Activated CD8-positive, alpha-beta memory T cell treated with anti-CD3 and anti-CD28 coated beads, Interleukin-2, amount 10 ng/mL, durations not matched to agents 7 days and 5 days (primary cell): ENCODE results near the gene OTUB2. TPM values are rescaled to one million over a fixed set of nuclear protein-coding genes. Genes with fewer than 3 reads are reported as not detected.

Experiments
- ATAC-seq: fragments of 150-1000 bp; cut with Tn5 transposase; one replicate; pipeline ENCODE4 v1.10.0; 2021; ENCODE audit warnings: moderate library complexity
- CTCF ChIA-PET: fragments of 350-600 bp; sonication (Branson Sonifier 250); formaldehyde crosslinking; loops from one replicate; lab custom pipeline; 2021; ENCODE audit warnings: antibody characterized with exemption; lab: Charles Lee
- DNase-seq: peaks from one replicate; pipeline ENCODE4 v3.0.0-alpha.2; 2020
- H3K27ac Mint-ChIP-seq: one replicate; pipeline ENCODE4 v1.8.0; 2021; ENCODE audit warnings: mild to moderate bottlenecking, mixed read lengths
- H3K27me3 Mint-ChIP-seq: one replicate; pipeline ENCODE4 v1.8.0; 2021; ENCODE audit warnings: mixed read lengths
- H3K36me3 Mint-ChIP-seq: one replicate; pipeline ENCODE4 v1.8.0; 2021; ENCODE audit warnings: mild to moderate bottlenecking, mixed read lengths
- H3K4me1 Mint-ChIP-seq: one replicate; pipeline ENCODE4 v1.8.0; 2021; ENCODE audit warnings: mixed read lengths
- H3K4me3 Mint-ChIP-seq: one replicate; pipeline ENCODE4 v1.8.0; 2021; ENCODE audit warnings: mild to moderate bottlenecking, moderate library complexity, mixed read lengths
- H3K9me3 Mint-ChIP-seq: one replicate; pipeline ENCODE4 v1.8.0; 2022; ENCODE audit warnings: low read depth, mixed read lengths
- total RNA-seq, 2 experiments: library from RNA; stranded (reverse); gene quantifications; one replicate each; pipeline ENCODE4 v1.2.3, GENCODE V29; 2021

OTUB2 gene
- total RNA-seq, 2 experiments from 2014 or later = 3.4 to 4.2 TPM

DNA sequence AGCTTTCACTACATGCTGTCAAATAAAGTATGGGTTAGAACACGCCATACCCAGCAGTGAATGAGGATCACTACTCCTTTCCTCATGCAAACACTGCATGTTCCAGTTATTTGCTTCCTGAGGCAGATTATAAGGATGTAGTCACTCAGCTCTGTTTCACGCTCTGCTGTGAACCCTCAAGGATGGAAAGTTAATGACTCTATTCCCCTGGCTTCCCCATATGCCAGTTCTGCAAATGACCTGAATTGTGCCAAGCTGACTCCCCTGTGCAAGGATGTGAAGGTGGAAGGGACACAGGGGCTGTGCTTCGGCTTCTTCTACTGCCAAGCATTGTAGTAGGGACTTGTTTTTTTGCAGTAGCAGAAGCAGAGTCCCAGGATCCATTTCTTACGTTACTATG is 61.8 kb downstream of the OTUB2 start:
- ATAC-seq (no peak), DNase-seq (no peak)
- peaks cover 20% of the 10 kb centered on the region for H3K36me3 Mint-ChIP-seq
- H3K9me3 Mint-ChIP-seq = peaks cover 2% of the 10 kb centered on the region
- H3K27me3 Mint-ChIP-seq = no peaks in the 10 kb centered on the region
- H3K4me3 Mint-ChIP-seq = no peak overlapping the region
- CTCF ChIA-PET = interaction anchor here (0.8 kb wide), 1 partner anchor 49 kb away, joined by 4 read pairs; no protein-coding TSS in a partner anchor
- H3K27ac Mint-ChIP-seq = no peak overlapping the region
- peaks cover 8% of the 10 kb centered on the region for H3K4me1 Mint-ChIP-seq

- CTCF ChIA-PET = interaction anchor here (0.8 kb wide), 1 partner anchor 48 kb away, joined by 4 read pairs; no protein-coding TSS in a partner anchor
- peaks cover 16% of the 10 kb centered on the region for H3K36me3 Mint-ChIP-seq
- H3K27me3 Mint-ChIP-seq = no peaks in the 10 kb centered on the region
- ATAC-seq = no peak
- peaks cover 2% of the 10 kb centered on the region for H3K9me3 Mint-ChIP-seq
- no peak for DNase-seq
- H3K4me3 Mint-ChIP-seq = no peak overlapping the region
- no peak overlapping the region for H3K27ac Mint-ChIP-seq
- H3K4me1 Mint-ChIP-seq = peaks cover 2% of the 10 kb centered on the region
These were observed 62.4 kb downstream of the OTUB2 start for GRCh38 chr14:94088516-94088915.

- H3K4me3 Mint-ChIP-seq = no peak overlapping the region
- peaks cover 16% of the 10 kb centered on the region for H3K36me3 Mint-ChIP-seq
- H3K4me1 Mint-ChIP-seq = peaks cover 1% of the 10 kb centered on the region
- no peak for ATAC-seq
- DNase-seq = no peak
- H3K27ac Mint-ChIP-seq = no peak overlapping the region
- no peaks in the 10 kb centered on the region for H3K27me3 Mint-ChIP-seq
- peaks cover 2% of the 10 kb centered on the region for H3K9me3 Mint-ChIP-seq
- CTCF ChIA-PET = interaction anchor here (1.2 to 1.8 kb wide), 2 partner anchors 8 to 149 kb away, joined by 3 to 5 read pairs; partner anchors contain the start of genes DDX24 and IFI27L1
These were observed 63.3 kb downstream of the OTUB2 start for GRCh38 chr14:94089479-94089878.

- Mint-ChIP-seq H3K36me3 (peaks cover 4% of the 10 kb centered on the region), H3K27ac (no peak overlapping the region), H3K4me3 (no peak overlapping the region), H3K27me3 (no peaks in the 10 kb centered on the region), H3K4me1 (no peaks in the 10 kb centered on the region), H3K9me3 (no peaks in the 10 kb centered on the region)
- no peak for DNase-seq
- ATAC-seq = no peak
- CTCF ChIA-PET = interaction anchor here (1.2 kb wide), 1 partner anchor 58 kb away, joined by 3 read pairs; no protein-coding TSS in a partner anchor
These were observed 67.3 kb downstream of the OTUB2 start for GRCh38 chr14:94093418-94093817.

GRCh38 chr14:94097091-94097490 is 71.0 kb downstream of the OTUB2 start:
- no peaks in the 10 kb centered on the region for H3K9me3 Mint-ChIP-seq
- peaks cover 2% of the 10 kb centered on the region for H3K36me3 Mint-ChIP-seq
- no peak overlapping the region for H3K4me3 Mint-ChIP-seq
- no peak for ATAC-seq
- peak; percentile 4 for DNase-seq
- H3K27ac Mint-ChIP-seq = no peak overlapping the region
- H3K27me3 Mint-ChIP-seq = no peaks in the 10 kb centered on the region
- no peaks in the 10 kb centered on the region for H3K4me1 Mint-ChIP-seq
- CTCF ChIA-PET = interaction anchor here (0.6 kb wide), 1 partner anchor 158 kb away, joined by 5 read pairs; no protein-coding TSS in a partner anchor

Other genes with a start within 250 kb of the OTUB2 start
- not detected for gene PRIMA1, start 237.9 kb upstream of the OTUB2 start, total RNA-seq
- gene FAM181A, start 99.0 kb upstream of the OTUB2 start, total RNA-seq = not detected
- gene ASB2, start 49.8 kb upstream of the OTUB2 start, total RNA-seq = 100 to 1,000 TPM; 116 to 177 TPM
- gene CCDC197, start 29.0 kb upstream of the OTUB2 start, total RNA-seq = under 1 TPM in 1 of 2 experiments, not detected in 1; 0.14 TPM
- 100 to 1,000 TPM; 211 to 244 TPM for gene DDX24, start 54.9 kb downstream of the OTUB2 start, total RNA-seq
- gene IFI27L1, start 55.0 kb downstream of the OTUB2 start, total RNA-seq = 10 to 100 TPM; 42.8 to 55.4 TPM
- 100 to 1,000 TPM in 1 of 2 experiments, 10 to 100 TPM in 1; 81.5 to 325 TPM for gene IFI27, start 84.4 kb downstream of the OTUB2 start, total RNA-seq
- 100 to 1,000 TPM in 1 of 2 experiments, 10 to 100 TPM in 1; 95.5 to 112 TPM for gene IFI27L2, start 103.3 kb downstream of the OTUB2 start, total RNA-seq
- gene PPP4R4, start 148.0 kb downstream of the OTUB2 start, total RNA-seq = under 1 TPM; 0.64 to 0.68 TPM